ENCODE measurements around the gene KLHDC10. TPM values are rescaled to one million over a fixed set of nuclear protein-coding genes. Genes with fewer than 3 reads are reported as not detected.

The KLHDC10 gene
- total RNA-seq, 1 experiment from 2014 or later = 14.4 TPM

DNA sequence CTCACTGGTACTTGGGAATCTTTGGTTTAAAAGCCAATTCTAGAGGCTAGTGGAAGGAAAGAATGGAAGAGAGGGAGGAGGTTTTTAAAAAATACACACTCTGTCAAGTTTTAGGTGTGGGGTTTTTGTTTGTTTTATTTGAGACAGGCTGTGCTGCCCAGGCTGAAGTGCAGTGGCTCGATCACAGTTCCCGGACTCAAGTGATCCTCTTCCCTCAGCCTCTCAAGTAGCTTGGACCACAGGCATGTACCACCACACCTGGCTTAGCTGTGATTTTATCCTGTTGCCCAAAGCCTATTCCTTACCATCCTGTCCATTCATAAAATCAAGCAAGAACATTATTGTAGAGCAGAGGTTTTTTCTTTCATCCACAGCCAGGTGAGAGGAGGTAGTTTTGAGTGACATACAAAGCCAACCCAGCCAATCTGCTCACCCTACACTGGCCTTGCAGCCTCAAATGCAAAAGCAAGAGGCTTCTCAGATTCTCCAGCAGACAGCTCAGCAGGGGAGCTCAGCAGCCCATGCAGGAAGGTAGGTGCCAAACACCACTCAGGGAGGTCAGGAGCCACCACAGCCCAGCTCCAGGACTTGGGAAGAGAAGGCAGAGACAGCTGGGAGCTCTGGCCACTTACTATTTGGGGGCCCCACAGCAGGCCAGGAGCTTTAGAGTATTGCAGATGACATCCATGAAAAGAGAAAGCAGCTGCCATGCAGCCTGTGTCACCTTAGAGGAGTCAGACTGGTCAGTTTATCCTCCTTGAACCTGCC lies 69.0 kb downstream of the KLHDC10 start (continued):
- TF ChIP-seq, protein P1, sequence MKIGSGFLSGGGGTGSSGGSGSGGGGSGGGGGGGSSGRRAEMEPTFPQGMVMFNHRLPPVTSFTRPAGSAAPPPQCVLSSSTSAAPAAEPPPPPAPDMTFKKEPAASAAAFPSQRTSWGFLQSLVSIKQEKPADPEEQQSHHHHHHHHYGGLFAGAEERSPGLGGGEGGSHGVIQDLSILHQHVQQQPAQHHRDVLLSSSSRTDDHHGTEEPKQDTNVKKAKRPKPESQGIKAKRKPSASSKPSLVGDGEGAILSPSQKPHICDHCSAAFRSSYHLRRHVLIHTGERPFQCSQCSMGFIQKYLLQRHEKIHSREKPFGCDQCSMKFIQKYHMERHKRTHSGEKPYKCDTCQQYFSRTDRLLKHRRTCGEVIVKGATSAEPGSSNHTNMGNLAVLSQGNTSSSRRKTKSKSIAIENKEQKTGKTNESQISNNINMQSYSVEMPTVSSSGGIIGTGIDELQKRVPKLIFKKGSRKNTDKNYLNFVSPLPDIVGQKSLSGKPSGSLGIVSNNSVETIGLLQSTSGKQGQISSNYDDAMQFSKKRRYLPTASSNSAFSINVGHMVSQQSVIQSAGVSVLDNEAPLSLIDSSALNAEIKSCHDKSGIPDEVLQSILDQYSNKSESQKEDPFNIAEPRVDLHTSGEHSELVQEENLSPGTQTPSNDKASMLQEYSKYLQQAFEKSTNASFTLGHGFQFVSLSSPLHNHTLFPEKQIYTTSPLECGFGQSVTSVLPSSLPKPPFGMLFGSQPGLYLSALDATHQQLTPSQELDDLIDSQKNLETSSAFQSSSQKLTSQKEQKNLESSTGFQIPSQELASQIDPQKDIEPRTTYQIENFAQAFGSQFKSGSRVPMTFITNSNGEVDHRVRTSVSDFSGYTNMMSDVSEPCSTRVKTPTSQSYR (CRISPR knock-in tag; IDR thresholded peaks at IDR 0.05) = no peak
- TF ChIP-seq CREM (CRISPR knock-in tag; IDR thresholded peaks at IDR 0.05) = no peak
- TF ChIP-seq, protein P2, sequence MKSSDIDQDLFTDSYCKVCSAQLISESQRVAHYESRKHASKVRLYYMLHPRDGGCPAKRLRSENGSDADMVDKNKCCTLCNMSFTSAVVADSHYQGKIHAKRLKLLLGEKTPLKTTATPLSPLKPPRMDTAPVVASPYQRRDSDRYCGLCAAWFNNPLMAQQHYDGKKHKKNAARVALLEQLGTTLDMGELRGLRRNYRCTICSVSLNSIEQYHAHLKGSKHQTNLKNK (CRISPR knock-in tag; IDR thresholded peaks at IDR 0.05) = no peak
- no peak for TF ChIP-seq MYBL2 (CRISPR knock-in tag; IDR thresholded peaks at IDR 0.05)
- TF ChIP-seq, protein P3, sequence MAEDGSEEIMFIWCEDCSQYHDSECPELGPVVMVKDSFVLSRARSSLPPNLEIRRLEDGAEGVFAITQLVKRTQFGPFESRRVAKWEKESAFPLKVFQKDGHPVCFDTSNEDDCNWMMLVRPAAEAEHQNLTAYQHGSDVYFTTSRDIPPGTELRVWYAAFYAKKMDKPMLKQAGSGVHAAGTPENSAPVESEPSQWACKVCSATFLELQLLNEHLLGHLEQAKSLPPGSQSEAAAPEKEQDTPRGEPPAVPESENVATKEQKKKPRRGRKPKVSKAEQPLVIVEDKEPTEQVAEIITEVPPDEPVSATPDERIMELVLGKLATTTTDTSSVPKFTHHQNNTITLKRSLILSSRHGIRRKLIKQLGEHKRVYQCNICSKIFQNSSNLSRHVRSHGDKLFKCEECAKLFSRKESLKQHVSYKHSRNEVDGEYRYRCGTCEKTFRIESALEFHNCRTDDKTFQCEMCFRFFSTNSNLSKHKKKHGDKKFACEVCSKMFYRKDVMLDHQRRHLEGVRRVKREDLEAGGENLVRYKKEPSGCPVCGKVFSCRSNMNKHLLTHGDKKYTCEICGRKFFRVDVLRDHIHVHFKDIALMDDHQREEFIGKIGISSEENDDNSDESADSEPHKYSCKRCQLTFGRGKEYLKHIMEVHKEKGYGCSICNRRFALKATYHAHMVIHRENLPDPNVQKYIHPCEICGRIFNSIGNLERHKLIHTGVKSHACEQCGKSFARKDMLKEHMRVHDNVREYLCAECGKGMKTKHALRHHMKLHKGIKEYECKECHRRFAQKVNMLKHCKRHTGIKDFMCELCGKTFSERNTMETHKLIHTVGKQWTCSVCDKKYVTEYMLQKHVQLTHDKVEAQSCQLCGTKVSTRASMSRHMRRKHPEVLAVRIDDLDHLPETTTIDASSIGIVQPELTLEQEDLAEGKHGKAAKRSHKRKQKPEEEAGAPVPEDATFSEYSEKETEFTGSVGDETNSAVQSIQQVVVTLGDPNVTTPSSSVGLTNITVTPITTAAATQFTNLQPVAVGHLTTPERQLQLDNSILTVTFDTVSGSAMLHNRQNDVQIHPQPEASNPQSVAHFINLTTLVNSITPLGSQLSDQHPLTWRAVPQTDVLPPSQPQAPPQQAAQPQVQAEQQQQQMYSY (CRISPR knock-in tag; IDR thresholded peaks at IDR 0.05) = no peak

DNA sequence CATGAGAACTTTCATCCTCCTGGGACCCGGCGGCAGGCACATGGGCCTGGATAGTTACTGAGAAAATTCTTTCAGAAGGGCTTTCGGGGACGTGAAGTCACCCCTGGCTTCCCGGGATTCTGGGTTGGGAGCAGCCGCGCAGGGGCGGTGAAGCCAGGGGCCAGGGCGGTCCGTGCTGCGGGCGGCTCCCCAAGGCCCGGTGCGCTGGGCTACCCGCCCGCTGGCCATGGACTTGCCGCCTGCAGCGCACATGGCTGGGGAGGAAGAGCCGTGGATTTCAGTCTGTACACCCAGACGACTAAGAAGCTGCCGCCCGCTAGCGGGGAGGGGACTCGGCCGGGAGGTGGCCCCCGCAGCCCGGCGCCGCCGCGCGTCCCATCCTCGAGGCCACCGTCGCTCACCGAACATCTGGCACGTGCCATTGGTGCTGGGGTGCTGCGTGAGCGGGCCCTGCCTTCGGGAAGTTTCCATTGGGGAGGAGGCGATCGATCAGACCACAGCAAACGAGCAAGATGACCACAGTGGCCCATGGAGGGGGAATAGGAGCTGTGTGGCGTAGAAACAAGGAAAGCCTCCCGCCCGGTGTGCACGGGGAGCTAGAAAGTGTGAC lies 70.3 kb downstream of the KLHDC10 start:
- DNase-seq (ENCODE audit: low spot score) = no peak
- CTCF ChIA-PET = interaction anchor here (0.8 to 1.6 kb wide), 5 partner anchors 57 to 617 kb away, joined by 3 to 7 read pairs (median 5); partner anchors contain the start of gene KLHDC10
- TF ChIP-seq, protein P4, sequence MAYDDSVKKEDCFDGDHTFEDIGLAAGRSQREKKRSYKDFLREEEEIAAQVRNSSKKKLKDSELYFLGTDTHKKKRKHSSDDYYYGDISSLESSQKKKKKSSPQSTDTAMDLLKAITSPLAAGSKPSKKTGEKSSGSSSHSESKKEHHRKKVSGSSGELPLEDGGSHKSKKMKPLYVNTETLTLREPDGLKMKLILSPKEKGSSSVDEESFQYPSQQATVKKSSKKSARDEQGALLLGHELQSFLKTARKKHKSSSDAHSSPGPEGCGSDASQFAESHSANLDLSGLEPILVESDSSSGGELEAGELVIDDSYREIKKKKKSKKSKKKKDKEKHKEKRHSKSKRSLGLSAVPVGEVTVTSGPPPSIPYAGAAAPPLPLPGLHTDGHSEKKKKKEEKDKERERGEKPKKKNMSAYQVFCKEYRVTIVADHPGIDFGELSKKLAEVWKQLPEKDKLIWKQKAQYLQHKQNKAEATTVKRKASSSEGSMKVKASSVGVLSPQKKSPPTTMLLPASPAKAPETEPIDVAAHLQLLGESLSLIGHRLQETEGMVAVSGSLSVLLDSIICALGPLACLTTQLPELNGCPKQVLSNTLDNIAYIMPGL (CRISPR knock-in tag; IDR thresholded peaks at IDR 0.05) = peak; percentile 43; the same call in 1 of the 2 replicates
- TF ChIP-seq, protein P5, sequence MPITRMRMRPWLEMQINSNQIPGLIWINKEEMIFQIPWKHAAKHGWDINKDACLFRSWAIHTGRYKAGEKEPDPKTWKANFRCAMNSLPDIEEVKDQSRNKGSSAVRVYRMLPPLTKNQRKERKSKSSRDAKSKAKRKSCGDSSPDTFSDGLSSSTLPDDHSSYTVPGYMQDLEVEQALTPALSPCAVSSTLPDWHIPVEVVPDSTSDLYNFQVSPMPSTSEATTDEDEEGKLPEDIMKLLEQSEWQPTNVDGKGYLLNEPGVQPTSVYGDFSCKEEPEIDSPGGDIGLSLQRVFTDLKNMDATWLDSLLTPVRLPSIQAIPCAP (CRISPR knock-in tag; IDR thresholded peaks at IDR 0.05) = peak; percentile 74; the same call in 1 of the 2 replicates
- TF ChIP-seq, protein P6, sequence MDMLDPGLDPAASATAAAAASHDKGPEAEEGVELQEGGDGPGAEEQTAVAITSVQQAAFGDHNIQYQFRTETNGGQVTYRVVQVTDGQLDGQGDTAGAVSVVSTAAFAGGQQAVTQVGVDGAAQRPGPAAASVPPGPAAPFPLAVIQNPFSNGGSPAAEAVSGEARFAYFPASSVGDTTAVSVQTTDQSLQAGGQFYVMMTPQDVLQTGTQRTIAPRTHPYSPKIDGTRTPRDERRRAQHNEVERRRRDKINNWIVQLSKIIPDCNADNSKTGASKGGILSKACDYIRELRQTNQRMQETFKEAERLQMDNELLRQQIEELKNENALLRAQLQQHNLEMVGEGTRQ (CRISPR knock-in tag; IDR thresholded peaks at IDR 0.05) = no peak
- TF ChIP-seq, protein P7, sequence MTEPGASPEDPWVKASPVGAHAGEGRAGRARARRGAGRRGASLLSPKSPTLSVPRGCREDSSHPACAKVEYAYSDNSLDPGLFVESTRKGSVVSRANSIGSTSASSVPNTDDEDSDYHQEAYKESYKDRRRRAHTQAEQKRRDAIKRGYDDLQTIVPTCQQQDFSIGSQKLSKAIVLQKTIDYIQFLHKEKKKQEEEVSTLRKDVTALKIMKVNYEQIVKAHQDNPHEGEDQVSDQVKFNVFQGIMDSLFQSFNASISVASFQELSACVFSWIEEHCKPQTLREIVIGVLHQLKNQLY (CRISPR knock-in tag; IDR thresholded peaks at IDR 0.05) = no peak
- peak; percentile 70 for TF ChIP-seq FOXK1 (CRISPR knock-in tag; IDR thresholded peaks at IDR 0.05)
- TF ChIP-seq, protein P8, sequence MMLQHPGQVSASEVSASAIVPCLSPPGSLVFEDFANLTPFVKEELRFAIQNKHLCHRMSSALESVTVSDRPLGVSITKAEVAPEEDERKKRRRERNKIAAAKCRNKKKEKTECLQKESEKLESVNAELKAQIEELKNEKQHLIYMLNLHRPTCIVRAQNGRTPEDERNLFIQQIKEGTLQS (CRISPR knock-in tag; conservative IDR thresholded peaks at IDR 0.05) = 0 out of 2 replicates have a peak, but pooled peaks have one; percentile 61
- no peak for TF ChIP-seq GABPB1 (CRISPR knock-in tag; IDR thresholded peaks at IDR 0.05)
- no peak; the same call in 1 of the 2 replicates for TF ChIP-seq SP1 (CRISPR knock-in tag; conservative IDR thresholded peaks at IDR 0.05)
- TF ChIP-seq, protein P9, sequence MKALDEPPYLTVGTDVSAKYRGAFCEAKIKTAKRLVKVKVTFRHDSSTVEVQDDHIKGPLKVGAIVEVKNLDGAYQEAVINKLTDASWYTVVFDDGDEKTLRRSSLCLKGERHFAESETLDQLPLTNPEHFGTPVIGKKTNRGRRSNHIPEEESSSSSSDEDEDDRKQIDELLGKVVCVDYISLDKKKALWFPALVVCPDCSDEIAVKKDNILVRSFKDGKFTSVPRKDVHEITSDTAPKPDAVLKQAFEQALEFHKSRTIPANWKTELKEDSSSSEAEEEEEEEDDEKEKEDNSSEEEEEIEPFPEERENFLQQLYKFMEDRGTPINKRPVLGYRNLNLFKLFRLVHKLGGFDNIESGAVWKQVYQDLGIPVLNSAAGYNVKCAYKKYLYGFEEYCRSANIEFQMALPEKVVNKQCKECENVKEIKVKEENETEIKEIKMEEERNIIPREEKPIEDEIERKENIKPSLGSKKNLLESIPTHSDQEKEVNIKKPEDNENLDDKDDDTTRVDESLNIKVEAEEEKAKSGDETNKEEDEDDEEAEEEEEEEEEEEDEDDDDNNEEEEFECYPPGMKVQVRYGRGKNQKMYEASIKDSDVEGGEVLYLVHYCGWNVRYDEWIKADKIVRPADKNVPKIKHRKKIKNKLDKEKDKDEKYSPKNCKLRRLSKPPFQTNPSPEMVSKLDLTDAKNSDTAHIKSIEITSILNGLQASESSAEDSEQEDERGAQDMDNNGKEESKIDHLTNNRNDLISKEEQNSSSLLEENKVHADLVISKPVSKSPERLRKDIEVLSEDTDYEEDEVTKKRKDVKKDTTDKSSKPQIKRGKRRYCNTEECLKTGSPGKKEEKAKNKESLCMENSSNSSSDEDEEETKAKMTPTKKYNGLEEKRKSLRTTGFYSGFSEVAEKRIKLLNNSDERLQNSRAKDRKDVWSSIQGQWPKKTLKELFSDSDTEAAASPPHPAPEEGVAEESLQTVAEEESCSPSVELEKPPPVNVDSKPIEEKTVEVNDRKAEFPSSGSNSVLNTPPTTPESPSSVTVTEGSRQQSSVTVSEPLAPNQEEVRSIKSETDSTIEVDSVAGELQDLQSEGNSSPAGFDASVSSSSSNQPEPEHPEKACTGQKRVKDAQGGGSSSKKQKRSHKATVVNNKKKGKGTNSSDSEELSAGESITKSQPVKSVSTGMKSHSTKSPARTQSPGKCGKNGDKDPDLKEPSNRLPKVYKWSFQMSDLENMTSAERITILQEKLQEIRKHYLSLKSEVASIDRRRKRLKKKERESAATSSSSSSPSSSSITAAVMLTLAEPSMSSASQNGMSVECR (CRISPR knock-in tag; IDR thresholded peaks at IDR 0.05; ENCODE audit: borderline replicate concordance) = peak; percentile 78; the same call in 1 of the 2 replicates
- 0 out of 2 replicates have a peak, but pooled peaks have one; percentile 41 for TF ChIP-seq TCF7 (CRISPR knock-in tag; IDR thresholded peaks at IDR 0.05; ENCODE audit: low read depth)

More for the DNA sequence above, 70.3 kb downstream of the KLHDC10 start:
- Mint-ChIP-seq H3K27ac (no peak overlapping the region; the same call in 1 of the 2 replicates), H3K4me1 (peaks cover 23% of the 10 kb centered on the region), H3K9me3 (no peaks in the 10 kb centered on the region), H3K4me3 (peak overlapping the region; percentile 60), H3K36me3 (no peaks in the 10 kb centered on the region; the same call in none of the 2 replicates), H3K27me3 (ENCODE audit: low read depth) (peaks cover 9% of the 10 kb centered on the region)
- peak; percentile 7 for ATAC-seq
- POLR2A ChIA-PET = interaction anchor here (0.6 to 0.8 kb wide), 2 partner anchors 17 to 21 kb away, joined by 3 to 6 read pairs; no protein-coding TSS in a partner anchor

All from WTC11 (cell line).